HG03432 (cell line): Measurements from ENCODE around the gene OSBPL1A.
A peak's percentile ranks its signal among the peaks of the same experiment; 100 is the strongest.

ENCODE experiments used
- ATAC-seq: cut with Tn5 transposase; IDR thresholded peaks from one replicate; pipeline ENCODE4 v1.9.1; 2021; ENCODE audit warnings: mild to moderate bottlenecking, moderate library complexity; ENCODE audit not compliant: unreplicated experiment

OSBPL1A gene

DNA sequence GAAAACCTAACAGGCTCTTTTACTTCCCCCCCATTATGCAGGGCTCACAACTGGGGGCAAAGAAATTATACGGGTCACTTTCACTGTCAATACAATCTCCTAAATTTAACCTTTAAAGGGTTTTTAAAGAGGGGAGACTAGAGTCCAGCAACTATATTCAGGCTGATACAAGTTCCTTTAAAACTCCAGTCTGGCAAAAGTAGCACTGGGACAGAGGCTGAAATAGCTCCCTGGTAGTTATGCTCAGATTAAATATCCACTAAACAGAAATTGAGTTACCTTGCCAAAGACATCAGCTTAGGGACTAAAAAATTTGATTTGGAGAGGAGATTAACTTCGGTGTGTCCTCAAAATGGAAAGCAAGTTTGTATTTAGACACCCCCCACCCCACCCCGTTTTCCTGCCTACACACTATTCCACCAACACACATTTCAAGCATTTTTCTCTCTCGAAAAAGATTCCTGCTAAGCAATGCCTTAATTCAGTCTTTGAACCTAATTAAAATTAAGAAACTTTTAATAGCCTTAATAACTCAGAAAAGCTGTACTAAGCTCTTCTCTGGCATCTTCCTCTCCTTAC is 127.2 kb downstream of the OSBPL1A start:
- no peak for ATAC-seq

DNA sequence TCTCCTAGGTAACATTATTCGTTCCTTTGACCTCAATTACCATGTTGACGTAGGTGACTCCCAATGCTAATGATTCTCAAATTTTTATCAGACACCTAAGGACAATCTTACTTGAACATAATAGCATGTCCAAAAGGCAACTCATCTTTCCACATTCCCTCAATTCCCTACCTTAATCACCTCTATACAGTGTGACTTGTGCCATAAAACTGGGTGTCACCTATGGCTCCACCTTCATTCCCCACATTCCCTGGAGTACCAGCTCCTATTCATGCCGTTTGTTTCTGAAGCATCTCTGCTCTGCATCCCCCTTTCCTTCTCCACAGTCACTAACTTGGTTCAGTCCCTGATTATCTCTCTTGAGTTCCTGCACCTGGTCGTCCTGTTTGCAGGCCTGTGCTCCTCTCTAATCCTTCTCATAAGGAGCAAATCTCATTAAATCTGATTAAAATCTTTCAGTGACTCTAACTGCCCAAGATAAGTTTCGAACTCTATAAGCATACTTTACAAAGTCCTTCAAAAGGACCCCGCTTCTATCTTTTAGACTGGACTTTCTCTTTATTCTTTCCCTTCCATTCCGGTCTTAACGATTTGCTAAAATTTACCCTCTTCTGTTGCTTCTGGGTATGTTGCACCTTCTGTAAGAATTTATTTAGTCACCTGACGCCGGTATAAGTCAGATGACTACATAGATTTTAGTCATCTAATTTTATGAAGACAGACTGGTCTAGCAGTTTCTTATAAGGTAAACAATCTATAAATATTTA is 128.7 kb downstream of the OSBPL1A start:
- ATAC-seq: no peak

- no peak for ATAC-seq
These were observed 129.7 kb downstream of the OSBPL1A start for GRCh38 chr18:24267878-24268277.

DNA sequence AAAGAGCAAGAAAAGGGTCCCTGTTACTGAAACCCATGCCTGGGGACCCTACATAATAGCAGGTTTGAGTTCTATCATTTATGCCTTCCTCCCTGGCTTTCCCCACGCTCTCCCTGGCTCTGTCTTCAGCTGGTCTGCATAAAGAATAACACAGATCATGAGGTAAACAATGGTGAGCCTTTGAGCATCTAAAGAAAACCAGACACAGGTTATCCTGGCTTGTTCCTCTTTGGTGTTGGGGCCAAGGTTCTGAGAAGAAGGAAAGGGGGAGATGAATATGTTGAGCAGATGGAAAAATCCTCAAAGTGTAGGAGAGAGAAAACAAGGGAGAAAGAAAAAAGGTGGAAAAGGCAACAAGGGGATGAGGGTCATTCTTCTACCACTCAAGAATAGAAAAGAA is 131.5 kb downstream of the OSBPL1A start:
- ATAC-seq: no peak

GRCh38 chr18:24265502-24266064 is 132.0 kb downstream of the OSBPL1A start:
- ATAC-seq: no peak

DNA sequence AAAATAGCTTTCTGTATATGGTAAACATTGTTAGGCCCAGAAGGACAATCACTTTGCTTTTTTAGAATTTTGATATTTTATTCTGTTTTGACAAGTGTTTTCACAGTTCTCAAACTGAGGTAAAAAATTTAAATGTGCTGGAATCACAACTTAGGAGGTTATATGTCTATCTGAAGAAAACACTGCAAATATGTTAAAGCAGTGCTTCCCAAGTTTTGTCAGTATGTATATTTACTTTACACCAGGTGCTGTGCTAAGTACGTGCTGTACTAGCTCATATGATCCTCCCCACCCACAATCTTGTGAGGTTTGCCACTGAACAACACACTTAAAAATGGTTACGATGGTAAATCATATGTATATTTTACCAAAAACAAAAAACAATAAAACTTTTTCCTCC is 134.6 kb downstream of the OSBPL1A start:
- ATAC-seq: no peak

GRCh38 chr18:24262087-24262486 is 135.5 kb downstream of the OSBPL1A start:
- no peak for ATAC-seq

DNA sequence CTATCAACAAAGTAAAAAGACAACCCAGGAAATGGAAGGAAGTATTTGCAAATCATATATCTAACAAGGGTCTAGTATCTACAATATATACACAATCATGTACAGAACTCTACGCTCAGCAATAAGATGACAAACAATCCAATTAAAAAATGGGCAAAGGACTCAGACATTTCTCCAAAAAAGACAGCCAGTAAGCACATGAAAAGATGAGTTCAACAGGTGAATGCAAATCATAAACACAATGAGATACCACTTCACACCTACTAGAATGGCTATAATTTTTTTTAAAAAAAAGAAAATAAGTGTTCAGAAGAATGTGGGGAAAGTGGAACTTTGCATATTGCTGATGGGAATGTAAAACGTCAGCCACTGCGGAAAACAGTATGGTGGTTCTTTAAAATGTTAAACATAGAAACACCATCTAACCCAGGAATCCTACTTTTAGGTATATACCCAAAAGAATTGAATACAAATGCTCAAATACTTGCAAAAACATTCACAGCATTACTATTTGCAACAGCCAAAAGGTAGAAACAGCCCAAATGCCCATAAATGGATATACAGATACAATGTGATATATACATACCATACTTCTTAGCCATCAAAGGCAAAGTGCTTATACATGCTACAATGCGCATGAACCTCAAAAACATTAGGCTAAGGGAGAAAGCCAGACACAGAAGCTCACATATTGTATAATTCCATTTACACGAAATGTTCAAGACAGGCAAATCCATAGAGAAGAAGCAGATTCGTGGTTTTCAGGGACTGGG is 137.6 kb downstream of the OSBPL1A start:
- no peak for ATAC-seq

DNA sequence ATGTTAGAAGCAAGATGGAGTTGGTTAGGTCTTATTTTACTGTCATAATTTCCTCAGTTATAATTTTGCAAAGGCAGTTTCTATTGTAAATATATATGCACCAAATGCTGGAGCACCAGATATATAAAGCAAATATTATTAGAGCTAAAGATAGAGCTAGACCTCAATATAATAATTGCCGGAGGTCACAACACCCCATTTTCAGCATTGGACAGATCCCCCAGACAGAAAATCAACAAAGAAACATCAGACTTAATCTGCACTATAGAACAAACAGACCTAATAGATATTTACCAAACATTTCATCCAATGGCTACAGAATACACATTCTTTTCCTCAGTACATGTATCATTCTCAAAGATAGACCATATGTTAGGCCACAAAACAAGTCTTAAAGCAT is 143.6 kb downstream of the OSBPL1A start:
- ATAC-seq: no peak

- no peak for ATAC-seq
These were observed 147.9 kb downstream of the OSBPL1A start for GRCh38 chr18:24249716-24250115.

GRCh38 chr18:24248359-24248758 is 149.3 kb downstream of the OSBPL1A start:
- no peak for ATAC-seq

GRCh38 chr18:24246143-24246542 is 151.5 kb downstream of the OSBPL1A start:
- peak; percentile 95 for ATAC-seq

GRCh38 chr18:24244698-24245097 is 152.9 kb downstream of the OSBPL1A start:
- ATAC-seq: no peak

GRCh38 chr18:24243677-24244076 is 153.9 kb downstream of the OSBPL1A start:
- ATAC-seq: no peak

- ATAC-seq: no peak
These were observed 158.3 kb downstream of the OSBPL1A start for GRCh38 chr18:24239341-24239740.

GRCh38 chr18:24238387-24238786 is 159.2 kb downstream of the OSBPL1A start:
- ATAC-seq: no peak

- no peak for ATAC-seq
These were observed 162.7 kb downstream of the OSBPL1A start for GRCh38 chr18:24234850-24235418.

- ATAC-seq: no peak
These were observed 163.3 kb downstream of the OSBPL1A start for GRCh38 chr18:24234330-24234729.

GRCh38 chr18:24232800-24233199 is 164.8 kb downstream of the OSBPL1A start:
- ATAC-seq: no peak

DNA sequence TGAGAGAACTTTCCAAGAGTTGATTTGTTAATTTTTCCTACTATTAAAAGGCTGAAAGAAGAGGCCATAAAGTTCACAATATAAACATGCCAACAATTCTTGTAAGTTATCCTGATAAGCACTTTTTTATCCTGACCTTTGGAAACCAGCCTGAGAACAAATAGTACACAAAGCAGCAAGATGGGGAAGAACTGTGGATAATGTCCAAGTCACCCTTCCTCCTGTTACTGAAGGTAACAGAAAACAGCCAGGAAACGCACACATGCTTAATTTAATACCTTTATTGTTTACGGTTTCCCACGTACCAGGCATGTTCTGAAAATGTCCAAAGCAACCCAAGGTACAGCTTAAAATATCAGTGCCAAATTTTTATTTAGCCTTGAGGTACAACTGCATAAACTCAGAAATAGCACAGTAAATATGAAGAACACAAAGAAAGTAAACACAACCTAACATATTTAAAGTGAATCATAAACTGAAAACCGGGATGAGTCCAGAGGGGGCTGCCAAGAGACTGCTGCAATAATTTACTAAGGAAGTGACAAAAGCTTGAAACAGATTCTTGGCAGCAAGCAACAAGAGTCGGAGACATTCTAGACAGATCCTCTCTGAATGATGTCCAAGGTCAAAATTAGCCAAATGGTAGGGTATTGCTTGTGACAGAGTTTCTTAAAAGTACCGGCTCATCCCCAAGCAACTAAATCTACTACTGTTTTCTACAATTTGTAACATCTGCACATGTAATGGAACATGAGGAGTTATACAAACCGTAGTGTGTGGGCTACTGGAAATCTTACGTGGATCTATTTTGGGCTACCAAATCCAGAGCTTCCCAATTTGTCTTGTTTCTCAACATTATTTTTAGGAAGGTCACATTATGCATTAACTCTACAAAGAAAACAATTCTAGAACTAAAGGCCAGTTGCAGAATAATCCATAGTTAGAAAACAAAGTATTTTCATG is 165.6 kb downstream of the OSBPL1A start:
- ATAC-seq: no peak
